ENCODE results near the gene WDR64.
A peak's percentile ranks its signal among the peaks of the same experiment; 100 is the strongest.
"Not testable (repeated sequence)": the region's sequence is repeated elsewhere in the genome, so short reads cannot be mapped to it uniquely, and the experiment has no call there.

Gene WDR64

GRCh38 chr1:241703739-241704138, 51.7 kb downstream of the WDR64 start:
- not testable (repeated sequence) for DNase-seq

DNA sequence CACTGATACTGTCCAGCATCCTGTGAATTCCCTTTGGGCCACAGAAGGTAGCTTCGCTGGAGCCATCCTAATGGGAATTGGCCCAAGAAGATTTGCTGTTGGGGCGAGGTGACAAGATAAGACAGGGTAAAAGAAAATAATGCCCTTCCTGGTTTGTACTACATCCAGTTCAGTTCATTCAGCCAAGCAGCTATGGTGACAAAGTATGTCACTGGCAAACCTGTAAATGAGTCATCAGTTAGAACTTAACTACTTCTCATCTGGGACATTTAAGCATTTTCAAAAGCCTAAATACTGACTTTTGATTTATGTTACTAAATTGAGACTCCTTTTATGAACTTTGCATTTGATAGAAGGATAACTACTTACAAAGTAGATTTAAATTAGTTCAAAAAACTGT, 54.2 kb downstream of the WDR64 start:
- DNase-seq, result no peak

DNA sequence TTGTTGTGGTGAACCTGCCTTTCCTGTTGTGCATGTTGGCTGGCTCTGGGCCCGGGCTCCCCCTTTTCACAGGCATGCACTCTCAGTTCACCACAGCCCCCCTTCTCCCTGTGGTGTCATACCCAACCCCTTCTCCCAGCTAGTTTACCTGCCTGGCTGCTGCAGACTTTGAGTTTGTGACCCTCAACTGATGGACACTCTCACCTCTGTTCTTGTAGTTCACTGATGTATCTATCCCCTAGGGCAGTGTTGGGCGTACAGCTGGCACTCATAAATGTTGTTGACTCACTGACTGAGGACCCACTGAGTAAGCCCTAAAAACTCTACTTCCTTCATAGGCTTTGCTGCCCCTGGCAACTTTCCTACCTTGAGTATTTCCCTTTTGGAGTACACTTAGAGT, 54.9 kb downstream of the WDR64 start:
- DNase-seq, result no peak

- no peak for DNase-seq
These were observed 55.4 kb downstream of the WDR64 start for GRCh38 chr1:241707442-241707841.

DNA sequence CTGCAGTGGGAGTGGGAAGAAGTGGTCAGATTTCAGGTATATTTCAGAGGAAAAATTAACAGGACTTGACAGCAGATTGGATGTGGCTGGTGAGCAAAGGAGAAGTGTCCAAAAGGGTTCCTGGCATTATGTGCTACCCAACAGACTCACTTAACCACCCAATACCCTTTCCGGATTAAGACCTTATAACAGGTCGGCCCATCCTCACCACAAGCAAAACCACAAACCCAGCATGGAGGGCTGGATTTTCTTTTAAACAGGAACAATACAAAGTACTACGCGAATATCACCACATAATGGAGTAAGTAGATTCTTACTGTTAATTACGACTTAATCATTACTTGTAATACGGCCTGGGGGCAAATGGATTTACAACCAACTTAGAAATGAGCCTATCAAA, 59.2 kb downstream of the WDR64 start:
- DNase-seq, result no peak

GRCh38 chr1:241713316-241713715, 61.2 kb downstream of the WDR64 start:
- DNase-seq, result no peak

- DNase-seq, result no peak
These were observed 62.5 kb downstream of the WDR64 start for GRCh38 chr1:241714321-241715218.

- DNase-seq, result no peak
These were observed 63.4 kb downstream of the WDR64 start for GRCh38 chr1:241715435-241715834.

DNA sequence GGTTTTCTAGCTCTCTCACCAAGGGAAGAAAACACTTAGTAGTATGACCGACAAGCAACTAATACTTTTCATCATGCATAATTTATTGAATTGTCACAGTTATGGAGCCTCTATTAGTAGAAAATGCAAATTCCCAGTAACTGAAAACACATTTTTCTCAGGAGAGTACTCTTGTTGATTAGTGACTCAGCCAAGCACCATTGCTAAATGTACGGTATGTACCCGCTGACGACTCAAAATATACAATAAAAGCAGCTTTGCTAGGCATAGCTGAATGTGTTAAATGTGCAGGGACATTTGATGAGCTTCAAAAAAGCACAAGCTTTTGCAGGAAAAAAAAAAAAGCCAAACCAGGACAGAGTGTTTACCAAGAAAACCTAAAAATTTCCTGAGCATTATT, 63.9 kb downstream of the WDR64 start:
- DNase-seq, result no peak

GRCh38 chr1:241716915-241717656, 65.0 kb downstream of the WDR64 start:
- DNase-seq, result no peak

DNA sequence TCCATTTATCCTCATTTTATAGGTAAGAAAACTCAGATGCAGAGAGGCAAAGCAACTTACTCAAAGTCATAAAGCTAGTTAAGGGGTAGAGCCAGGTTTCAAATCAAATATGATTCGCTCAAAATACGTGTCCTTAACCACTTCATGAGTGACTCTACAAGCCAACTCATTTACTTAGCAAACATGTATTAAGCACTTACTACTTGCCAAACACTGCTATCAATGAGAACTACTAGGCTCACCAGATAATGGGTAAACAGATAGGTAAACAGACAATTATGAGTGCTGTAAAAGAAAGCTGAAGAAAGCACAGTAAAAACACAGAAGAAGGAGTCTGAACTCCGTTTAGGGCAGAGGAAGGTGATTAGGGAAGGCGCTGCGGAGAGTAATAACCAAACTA, 65.9 kb downstream of the WDR64 start:
- DNase-seq, result no peak

DNA sequence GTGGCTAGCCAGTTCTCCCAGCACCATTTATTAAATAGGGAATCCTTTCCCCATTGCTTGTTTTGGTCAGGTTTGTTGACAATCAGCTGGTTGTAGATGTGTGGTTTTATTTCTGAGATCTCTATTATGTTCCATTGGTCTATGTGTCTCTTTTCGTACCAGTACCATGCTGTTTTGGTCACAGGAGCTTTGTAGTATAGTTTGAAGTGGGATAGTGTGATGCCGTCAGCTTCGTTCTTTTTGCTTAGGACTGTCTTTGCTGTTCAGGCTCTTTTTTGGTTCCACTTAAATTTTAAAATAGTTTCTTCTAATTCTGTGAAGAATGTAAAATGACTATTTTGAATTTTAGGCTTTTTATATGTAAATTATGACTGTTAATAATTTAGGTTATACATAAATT, 68.9 kb downstream of the WDR64 start:
- no peak for DNase-seq

DNA sequence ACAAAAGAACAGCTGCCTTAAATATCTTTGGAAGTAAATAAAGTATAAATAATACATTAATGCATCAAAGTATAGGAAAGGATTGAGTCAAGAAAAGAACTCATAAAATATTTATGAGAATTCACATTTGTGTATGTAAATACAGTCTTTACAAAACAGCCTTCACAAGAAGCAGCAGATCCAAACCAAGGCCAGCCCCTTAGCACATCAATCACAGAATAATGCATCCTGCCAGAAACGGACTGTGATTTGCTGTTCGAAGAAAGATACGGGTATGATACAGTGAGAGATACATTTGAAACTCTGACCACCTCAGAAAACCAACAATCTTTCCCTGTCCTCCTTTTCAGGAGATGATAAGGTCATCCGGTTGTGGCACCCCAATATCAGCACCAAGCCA, 70.9 kb downstream of the WDR64 start:
- peak in 1 of 2 experiments; percentile 22 for DNase-seq

DNA sequence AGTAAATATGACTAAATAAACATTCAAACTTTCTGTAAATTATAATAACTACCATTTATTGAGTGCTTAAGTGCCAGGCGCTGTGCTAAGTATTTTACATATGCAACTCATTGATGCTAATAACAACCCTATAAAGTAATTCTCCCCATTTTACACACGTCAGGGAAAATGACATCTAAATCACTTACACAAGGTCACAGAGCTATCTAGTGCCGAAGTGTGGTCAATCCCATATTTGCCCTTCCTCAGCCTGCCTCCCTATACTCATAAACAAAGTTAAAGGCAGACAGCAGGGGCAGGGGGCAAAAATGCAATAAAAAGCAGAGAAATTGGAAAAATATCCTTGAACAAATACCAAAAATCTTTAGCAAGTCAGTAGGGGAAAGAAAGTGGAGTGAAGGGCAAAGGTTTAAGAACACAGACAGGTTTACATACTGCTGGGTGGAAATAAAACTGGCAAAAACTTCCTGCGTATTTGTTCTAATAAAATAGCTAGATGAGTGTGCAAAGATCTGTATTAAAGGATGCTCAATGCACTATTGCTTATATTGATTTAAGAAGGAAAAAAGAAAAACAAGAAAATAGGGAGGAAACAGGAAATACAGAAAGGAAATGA, 72.8 kb downstream of the WDR64 start:
- DNase-seq, result no peak

DNA sequence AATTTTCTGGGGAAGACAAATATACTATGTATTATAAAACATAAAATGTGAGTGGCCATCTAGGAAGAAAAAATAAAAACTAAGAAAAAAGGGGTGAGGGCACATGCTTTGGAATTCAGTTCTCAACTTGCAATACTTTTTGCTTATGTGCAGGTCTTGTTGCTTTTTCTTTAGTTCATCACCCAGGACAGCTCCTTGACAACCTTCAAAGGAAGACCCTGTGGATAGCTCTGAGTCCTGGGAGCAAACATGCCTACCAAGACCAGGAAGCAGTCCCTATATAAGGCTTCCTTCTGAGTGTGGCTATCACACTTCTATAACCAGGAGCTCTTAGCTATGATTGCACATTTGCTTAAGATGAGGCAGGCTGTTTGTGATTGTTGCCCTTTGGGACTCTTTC, 78.0 kb downstream of the WDR64 start:
- no peak for DNase-seq

GRCh38 chr1:241733899-241734298, 81.8 kb downstream of the WDR64 start:
- DNase-seq, result no peak

GRCh38 chr1:241734533-241734932, 82.5 kb downstream of the WDR64 start:
- DNase-seq, result no peak

- not testable (repeated sequence) for DNase-seq
These were observed 83.4 kb downstream of the WDR64 start for GRCh38 chr1:241735493-241735926.

DNA sequence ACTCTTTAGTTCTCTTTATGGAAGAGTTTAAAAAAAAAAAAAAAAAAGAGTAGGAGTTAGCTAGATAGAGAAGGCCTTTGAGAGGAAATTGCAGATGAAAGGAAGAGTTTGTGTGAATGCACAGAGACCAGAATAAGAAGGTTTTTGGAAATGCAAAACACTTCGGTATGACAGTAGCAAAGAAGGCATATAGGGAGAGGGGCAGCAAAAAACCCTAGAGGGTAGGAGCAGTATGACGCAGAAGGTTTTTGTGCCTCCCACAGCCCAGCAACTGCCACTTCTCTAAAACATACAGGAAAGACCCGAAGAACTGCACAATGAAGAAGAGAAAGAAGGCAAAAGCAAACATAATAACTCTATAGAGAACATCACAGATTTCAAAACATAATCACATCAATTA, 84.3 kb downstream of the WDR64 start:
- DNase-seq, result no peak

GRCh38 chr1:241738284-241739078, 86.4 kb downstream of the WDR64 start:
- DNase-seq, result no peak

DNA sequence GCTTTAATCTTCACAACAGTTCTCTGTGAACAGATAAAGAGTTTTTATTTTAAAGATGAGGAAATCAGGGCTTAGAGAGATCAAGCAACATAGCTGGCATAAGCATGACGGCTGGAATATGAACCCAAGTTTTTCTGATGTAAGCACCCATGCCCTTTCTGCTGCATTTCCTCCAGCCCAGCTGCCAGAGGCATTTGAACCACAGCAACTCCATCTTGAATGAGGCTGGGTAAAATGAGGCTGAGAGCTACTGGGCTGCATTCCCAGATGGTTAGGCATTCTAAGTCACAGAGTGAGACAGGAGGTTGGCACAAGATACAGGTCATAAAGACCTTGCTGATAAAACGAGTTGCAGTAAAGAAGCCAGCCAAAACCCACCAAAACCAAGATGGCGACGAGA, 90.0 kb downstream of the WDR64 start:
- no peak for DNase-seq

DNA sequence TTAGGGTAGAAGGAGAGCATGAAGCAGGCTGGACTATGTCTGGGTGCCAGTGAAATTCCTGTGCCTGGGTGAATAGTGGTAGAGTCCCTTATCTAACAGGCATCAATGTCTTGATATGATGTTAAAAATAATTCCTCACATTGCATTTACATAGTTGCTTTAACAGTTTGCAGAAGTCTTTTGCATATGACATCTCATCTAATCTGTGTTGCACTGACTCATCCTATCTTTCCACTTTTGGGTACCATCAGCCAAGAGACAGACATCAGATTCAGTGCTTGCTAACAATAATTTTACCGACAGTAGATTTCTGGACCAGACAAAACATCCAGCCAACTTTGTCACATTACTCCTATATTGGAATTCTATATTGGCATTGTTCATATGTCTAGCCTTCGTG, 92.5 kb downstream of the WDR64 start:
- DNase-seq, result no peak

DNA sequence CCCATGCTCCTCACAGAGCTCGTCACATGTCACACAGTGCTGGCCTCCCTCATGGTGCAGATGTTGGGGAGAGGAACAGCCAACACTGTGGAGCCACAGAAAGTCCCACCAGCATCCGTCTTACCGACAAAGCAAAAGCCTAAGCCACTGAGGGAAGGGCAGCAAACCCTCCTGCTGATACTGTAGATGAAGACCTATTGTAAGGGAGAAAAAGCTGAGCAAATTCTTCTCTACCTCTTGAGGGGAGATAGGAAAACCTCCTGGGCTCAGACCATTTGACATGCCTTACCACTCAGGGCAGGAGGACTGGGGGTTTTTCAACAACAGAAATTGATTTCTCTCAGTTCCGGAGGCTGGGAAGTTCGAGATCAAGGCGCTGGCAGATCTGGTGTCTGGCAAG, 95.9 kb downstream of the WDR64 start:
- DNase-seq, result no peak

All from NCI-H2081 (cell line).